ENCODE data around the gene BRD3. TPM values are rescaled to one million over a fixed set of nuclear protein-coding genes. Genes with fewer than 3 reads are reported as not detected.
"Not testable (repeated sequence)": the region's sequence is repeated elsewhere in the genome, so short reads cannot be mapped to it uniquely, and the experiment has no call there.

BRD3 gene
- total RNA-seq (16.8 TPM), polyA plus RNA-seq (ENCODE audit: insufficient read depth in 1 of 8, insufficient read length in 8 of 8, low replicate concordance in 1 of 8) (10 to 100 TPM; 46.7 to 77.9 (median 63.3) TPM)
- long read RNA-seq, donor 1, full-length matches to known transcripts: 4 of 4 reads
- long read RNA-seq, donor 1, partial matches to known transcripts: 0 of 4 reads
- long read RNA-seq, donor 1, other reads (novel, unspliced or antisense): 0 of 4 reads
- long read RNA-seq, donor 2: 0 reads
- long read RNA-seq, donor 3, full-length matches to known transcripts: 8 of 8 reads
- long read RNA-seq, donor 3, partial matches to known transcripts: 0 of 8 reads
- long read RNA-seq, donor 3, other reads (novel, unspliced or antisense): 0 of 8 reads
- long read RNA-seq, donor 4, partial matches to known transcripts: 23 of 23 reads
- long read RNA-seq, donor 4, other reads (novel, unspliced or antisense): 0 of 23 reads
- long read RNA-seq, donor 5, full-length matches to known transcripts: 6 of 19 reads
- long read RNA-seq, donor 5, partial matches to known transcripts: 13 of 19 reads
- long read RNA-seq, donor 5, other reads (novel, unspliced or antisense): 0 of 19 reads
- long read RNA-seq, donor 6, full-length matches to known transcripts: 2 of 2 reads
- long read RNA-seq, donor 6, partial matches to known transcripts: 0 of 2 reads
- long read RNA-seq, donor 6, other reads (novel, unspliced or antisense): 0 of 2 reads
- long read RNA-seq, donor 7, full-length matches to known transcripts: 3 of 8 reads
- long read RNA-seq, donor 7, partial matches to known transcripts: 5 of 8 reads
- long read RNA-seq, donor 7, other reads (novel, unspliced or antisense): 0 of 8 reads
- long read RNA-seq, donor 8, partial matches to known transcripts: 0 of 1 reads
- long read RNA-seq, donor 8, other reads (novel, unspliced or antisense): 0 of 1 reads
- long read RNA-seq, donor 9, full-length matches to known transcripts: 2 of 7 reads
- long read RNA-seq, donor 9, partial matches to known transcripts: 5 of 7 reads
- long read RNA-seq, donor 9, other reads (novel, unspliced or antisense): 0 of 7 reads
- long read RNA-seq, donor 10, full-length matches to known transcripts: 1 of 1 reads
- long read RNA-seq, donor 10, partial matches to known transcripts: 0 of 1 reads
- long read RNA-seq, donor 10, other reads (novel, unspliced or antisense): 0 of 1 reads
- long read RNA-seq, donor 11, full-length matches to known transcripts: 1 of 1 reads
- long read RNA-seq, donor 11, partial matches to known transcripts: 0 of 1 reads
- long read RNA-seq, donor 11, other reads (novel, unspliced or antisense): 0 of 1 reads

DNA sequence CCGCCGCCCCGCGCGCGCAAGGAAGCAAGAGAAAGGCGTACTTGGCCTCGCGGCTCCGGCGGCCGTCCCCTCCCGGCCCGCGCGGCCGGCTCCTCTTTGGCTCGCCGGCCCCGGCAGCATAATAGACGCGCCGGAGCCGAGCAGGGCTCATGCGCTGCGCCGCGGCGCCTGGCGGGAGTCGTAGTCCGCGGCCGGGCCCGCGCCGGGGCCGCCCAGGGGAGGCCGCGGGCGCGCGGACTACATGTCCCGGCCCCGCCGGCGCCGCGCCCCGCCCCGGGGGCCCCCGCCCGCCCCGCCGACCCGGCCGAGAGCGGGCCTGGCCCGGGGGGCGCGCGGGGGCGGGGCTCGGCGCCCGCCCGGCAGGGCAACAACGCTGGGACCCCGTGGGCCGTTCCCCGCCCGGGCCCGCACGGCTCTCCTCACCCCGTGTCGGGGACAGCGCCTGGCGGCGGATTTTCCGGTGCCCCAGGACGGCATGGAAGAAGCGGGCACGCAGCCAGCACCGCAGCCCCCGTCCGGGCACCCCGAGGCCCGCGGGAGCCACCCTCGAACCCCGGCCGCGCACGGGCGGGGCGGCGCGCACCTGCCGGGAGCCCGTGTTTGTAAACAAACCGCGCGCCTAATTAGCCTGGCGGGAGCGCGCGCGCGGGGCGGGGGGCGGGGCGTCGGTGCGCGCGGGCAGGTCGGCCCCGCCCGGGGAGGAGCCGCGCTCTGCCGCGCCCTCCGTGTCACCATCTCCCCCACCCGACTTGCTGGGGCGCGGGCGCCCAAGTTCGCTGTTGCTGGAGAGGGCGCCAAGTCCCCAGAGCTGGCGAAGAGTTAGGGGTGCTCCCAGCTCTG, at the start of gene BRD3:
BRD3 (minus strand) TSS at position 123 of the 840 bp plus-strand sequence. CDS start 14,549 bp downstream, outside the sequence.
- under 1% methylated on average over 125 of the region's 131 CpGs for WGBS (ENCODE audit: insufficient coverage)

DNA sequence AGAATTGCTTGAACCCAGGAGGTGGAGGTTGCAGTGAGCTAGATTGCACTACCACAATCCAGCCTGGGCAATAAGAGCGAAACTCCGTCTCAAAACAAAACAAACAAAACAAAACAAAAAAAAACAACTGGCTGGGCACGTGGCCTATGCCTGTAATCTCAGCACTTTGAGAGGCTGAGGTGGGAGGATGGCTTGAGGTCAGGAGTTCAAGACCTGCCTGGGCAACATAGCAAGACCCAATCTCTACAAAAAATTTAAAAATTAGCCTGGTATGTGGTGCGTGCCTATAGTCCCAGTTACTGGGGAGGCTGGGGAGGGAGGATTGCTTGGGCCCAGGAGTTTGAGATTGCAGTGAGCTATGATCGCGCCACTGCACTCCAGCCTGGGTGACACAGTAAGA, 44.7 kb upstream of the BRD3 start:
- DNase-seq: no peak
- Histone ChIP-seq H3K4me1 (ENCODE audit: control insufficient read depth, insufficient read depth, low read length) (no peaks in the 10 kb centered on the region), H3K36me3 (ENCODE audit: control insufficient read depth, insufficient read depth, low read length) (no peaks in the 10 kb centered on the region), H3K9me3 (replicated peaks; ENCODE audit: control insufficient read depth, low read depth, low read length) (no peaks in the 10 kb centered on the region), H3K4me3 (ENCODE audit: low read length) (no peak overlapping the region), H3K27me3 (ENCODE audit: control insufficient read depth, insufficient read depth, low read length) (no peaks in the 10 kb centered on the region), H3K27ac (ENCODE audit: low read length) (no peak overlapping the region)
- WGBS (ENCODE audit: insufficient coverage): no CpG with 5 or more reads among the region's 6 CpGs

More for the DNA sequence above, at the start of gene BRD3:
- Histone ChIP-seq H3K9me3 (replicated peaks; ENCODE audit: control insufficient read depth, low read depth, low read length) (no peaks in the 10 kb centered on the region), H3K4me1 (ENCODE audit: control insufficient read depth, insufficient read depth, low read length) (peaks cover 39% of the 10 kb centered on the region), H3K27me3 (ENCODE audit: control insufficient read depth, insufficient read depth, low read length) (peaks cover 21% of the 10 kb centered on the region), H3K4me3 (ENCODE audit: low read length) (peak within 1 kb of the TSS; percentile 84), H3K27ac (ENCODE audit: low read length) (peak within 1 kb of the TSS; percentile 90), H3K36me3 (ENCODE audit: control insufficient read depth, insufficient read depth, low read length) (peaks cover 5% of the 10 kb centered on the region)
- DNase-seq: peak; percentile 98

DNA sequence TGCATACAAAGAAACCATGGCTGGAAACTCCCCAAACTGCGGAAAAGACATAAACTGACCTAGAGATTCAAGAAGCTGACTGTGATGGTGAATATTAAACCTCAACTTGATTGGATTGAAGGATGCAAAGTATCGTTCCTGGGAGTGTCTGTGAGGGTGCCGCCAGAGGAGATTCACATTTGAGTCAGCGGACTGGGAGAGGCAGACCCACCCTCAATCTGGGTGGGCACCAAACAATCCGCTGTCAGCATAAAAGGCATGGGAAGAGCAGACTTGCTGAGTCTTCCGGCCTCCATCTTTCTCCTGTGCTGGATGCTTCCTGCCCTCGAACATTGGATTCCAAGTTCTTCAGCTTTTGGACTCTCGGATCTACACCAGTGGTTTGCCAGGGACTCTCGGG, 43.2 kb upstream of the BRD3 start:
- 83% methylated on average over 9 of the region's 9 CpGs for WGBS (ENCODE audit: insufficient coverage)
- no peak for DNase-seq
- H3K9me3 ChIP-seq (replicated peaks; ENCODE audit: control insufficient read depth, low read depth, low read length): no peaks in the 10 kb centered on the region
- H3K27me3 ChIP-seq (ENCODE audit: control insufficient read depth, insufficient read depth, low read length): no peaks in the 10 kb centered on the region
- no peaks in the 10 kb centered on the region for H3K4me1 ChIP-seq (ENCODE audit: control insufficient read depth, insufficient read depth, low read length)
- H3K4me3 ChIP-seq (ENCODE audit: low read length): no peak overlapping the region
- no peaks in the 10 kb centered on the region for H3K36me3 ChIP-seq (ENCODE audit: control insufficient read depth, insufficient read depth, low read length)
- no peak overlapping the region for H3K27ac ChIP-seq (ENCODE audit: low read length)

DNA sequence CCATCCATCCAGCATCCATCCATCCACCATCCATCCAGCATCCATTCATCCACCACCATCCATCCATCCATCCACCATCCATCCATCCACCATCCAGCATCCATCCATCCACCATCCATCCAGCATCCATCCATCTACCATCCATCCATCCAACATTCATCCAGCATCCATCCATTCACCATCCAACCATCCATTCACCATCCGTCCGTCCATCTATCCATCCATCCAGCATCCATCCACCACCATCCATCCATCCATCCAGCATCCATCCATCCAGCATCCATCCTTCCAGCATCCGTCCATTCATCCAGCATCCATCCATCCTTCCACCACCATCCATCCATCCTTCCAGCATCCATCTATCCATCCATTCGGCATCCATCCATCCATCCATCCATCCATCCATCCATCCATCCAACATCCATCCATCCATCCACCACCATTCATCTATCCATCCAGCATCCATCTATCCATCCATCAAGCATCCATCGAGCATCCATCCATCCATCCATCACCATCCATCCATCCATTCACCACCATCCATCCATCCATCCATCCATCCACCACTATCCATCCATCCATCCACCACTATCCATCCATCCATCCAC, 35.7 kb upstream of the BRD3 start:
- no peak overlapping the region for H3K27ac ChIP-seq (ENCODE audit: low read length)
- DNase-seq: no peak
- no peaks in the 10 kb centered on the region for H3K4me1 ChIP-seq (ENCODE audit: control insufficient read depth, insufficient read depth, low read length)
- no peaks in the 10 kb centered on the region for H3K9me3 ChIP-seq (replicated peaks; ENCODE audit: control insufficient read depth, low read depth, low read length)
- H3K4me3 ChIP-seq (ENCODE audit: low read length): no peak overlapping the region
- H3K27me3 ChIP-seq (ENCODE audit: control insufficient read depth, insufficient read depth, low read length): peaks cover 6% of the 10 kb centered on the region
- no peaks in the 10 kb centered on the region for H3K36me3 ChIP-seq (ENCODE audit: control insufficient read depth, insufficient read depth, low read length)
- 75% methylated on average over 5 of the region's 5 CpGs for WGBS (ENCODE audit: insufficient coverage)

DNA sequence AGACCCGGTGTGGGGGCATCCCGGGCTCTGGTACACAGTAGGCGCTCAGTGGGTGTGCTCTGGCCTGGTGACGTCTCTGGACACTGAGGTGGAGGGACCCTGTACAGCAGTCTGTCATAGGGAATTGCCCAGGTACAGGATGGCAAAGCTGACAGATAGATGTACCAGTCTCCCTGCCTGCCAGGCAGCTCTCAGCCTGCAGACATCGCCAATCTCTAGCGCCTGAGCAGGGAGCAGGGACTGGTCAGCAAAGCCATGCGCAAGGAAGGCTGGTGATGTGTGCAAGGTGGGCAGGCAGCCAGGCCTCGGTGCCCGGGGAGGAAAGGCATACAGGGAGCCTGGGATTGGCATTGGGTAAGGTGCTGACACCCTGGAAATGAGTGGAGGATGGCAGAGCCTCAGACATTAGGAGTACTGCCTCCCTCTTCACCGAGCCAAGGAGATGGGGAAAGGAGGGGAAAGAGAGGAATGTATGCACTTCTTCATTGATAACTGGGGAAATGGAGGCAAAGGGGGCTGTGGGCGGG, 33.9 kb upstream of the BRD3 start:
- Histone ChIP-seq H3K36me3 (ENCODE audit: control insufficient read depth, insufficient read depth, low read length) (no peaks in the 10 kb centered on the region), H3K4me1 (ENCODE audit: control insufficient read depth, insufficient read depth, low read length) (no peaks in the 10 kb centered on the region), H3K27me3 (ENCODE audit: control insufficient read depth, insufficient read depth, low read length) (peaks cover 6% of the 10 kb centered on the region), H3K4me3 (ENCODE audit: low read length) (no peak overlapping the region), H3K9me3 (replicated peaks; ENCODE audit: control insufficient read depth, low read depth, low read length) (no peaks in the 10 kb centered on the region), H3K27ac (ENCODE audit: low read length) (no peak overlapping the region)
- no peak for DNase-seq
- WGBS (ENCODE audit: insufficient coverage): 79% methylated on average over 10 of the region's 11 CpGs

DNA sequence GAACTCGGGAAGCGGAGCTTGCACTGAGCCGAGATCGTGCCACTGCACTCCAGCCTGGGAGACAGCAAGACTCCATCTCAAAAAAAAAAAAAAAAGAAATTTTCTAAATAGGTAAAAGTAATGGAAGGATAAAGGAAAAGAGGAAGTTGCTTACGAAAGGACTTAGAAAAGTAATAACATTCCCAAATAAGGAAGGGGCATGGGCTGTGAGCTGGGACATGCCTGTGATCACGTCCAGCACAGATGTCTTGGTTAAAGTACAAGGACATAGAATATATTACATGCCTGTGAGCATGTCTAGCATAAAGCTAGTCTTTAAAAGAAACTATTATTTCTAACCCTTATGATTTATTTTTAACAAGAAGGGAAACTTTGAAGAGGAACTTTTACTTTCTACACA, 33.3 kb upstream of the BRD3 start:
- H3K4me3 ChIP-seq (ENCODE audit: low read length); H3K27me3 ChIP-seq (ENCODE audit: control insufficient read depth, insufficient read depth, low read length); H3K27ac ChIP-seq (ENCODE audit: low read length); H3K9me3 ChIP-seq (replicated peaks; ENCODE audit: control insufficient read depth, low read depth, low read length); H3K4me1 ChIP-seq (ENCODE audit: control insufficient read depth, insufficient read depth, low read length); H3K36me3 ChIP-seq (ENCODE audit: control insufficient read depth, insufficient read depth, low read length): not testable (repeated sequence)
- DNase-seq: peak; percentile 44
- no CpG with 5 or more reads among the region's 6 CpGs for WGBS (ENCODE audit: insufficient coverage)

DNA sequence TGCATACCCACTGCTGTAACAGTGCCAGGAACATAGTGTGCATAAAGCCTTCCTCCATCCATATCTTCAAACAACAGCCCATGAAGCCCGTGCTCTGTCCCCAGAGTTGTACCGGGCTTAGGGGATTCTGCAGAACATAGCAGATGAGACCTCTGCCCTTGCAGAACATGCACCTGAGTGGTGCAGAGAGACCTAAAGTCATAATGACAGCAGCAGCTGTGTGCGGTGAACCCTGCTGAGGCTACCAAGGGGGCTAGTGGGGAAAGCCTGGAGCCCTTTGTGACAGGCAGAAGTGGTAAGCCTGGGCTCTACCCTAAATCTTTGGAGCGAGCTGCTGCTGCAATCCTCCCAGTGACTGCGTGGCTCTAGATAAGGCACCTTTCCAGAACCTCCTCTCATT, 32.2 kb upstream of the BRD3 start:
- Histone ChIP-seq H3K27ac (ENCODE audit: low read length) (no peak overlapping the region), H3K36me3 (ENCODE audit: control insufficient read depth, insufficient read depth, low read length) (no peaks in the 10 kb centered on the region), H3K4me3 (ENCODE audit: low read length) (no peak overlapping the region), H3K9me3 (replicated peaks; ENCODE audit: control insufficient read depth, low read depth, low read length) (no peaks in the 10 kb centered on the region), H3K27me3 (ENCODE audit: control insufficient read depth, insufficient read depth, low read length) (peaks cover 6% of the 10 kb centered on the region), H3K4me1 (ENCODE audit: control insufficient read depth, insufficient read depth, low read length) (no peaks in the 10 kb centered on the region)
- DNase-seq: no peak
- WGBS (ENCODE audit: insufficient coverage): 60% methylated on average over 4 of the region's 5 CpGs

DNA sequence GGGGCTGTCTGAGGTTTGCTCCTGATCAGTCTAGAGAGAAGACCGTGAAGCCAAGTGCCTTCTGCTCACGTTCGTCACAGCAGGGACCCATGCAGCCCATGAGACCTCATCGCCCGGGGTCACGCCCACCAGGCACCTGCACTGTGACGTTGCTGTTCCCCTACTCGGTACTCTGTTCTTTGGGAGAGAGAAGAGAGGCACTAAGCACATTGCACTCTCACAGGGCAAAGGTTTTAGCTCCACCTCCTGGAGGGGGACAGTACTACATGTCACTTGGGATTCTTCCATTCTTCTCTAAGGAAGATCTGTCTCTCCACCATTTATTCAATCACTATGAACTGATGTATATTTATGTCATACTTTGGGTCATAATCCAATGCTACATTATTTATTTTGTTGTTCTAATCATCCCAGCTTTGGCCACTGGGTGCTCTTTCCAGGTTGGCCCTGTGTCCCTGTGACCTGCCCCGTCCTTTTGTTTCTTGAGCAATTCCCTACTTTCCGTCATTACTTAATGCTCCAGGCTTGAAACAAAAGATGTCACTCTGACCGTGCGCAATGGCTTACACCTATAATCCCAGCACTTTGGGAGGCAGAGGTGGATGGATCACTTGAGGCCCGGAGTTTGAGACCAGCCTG, 31.4 kb upstream of the BRD3 start:
- Histone ChIP-seq H3K4me3 (ENCODE audit: low read length) (no peak overlapping the region), H3K9me3 (replicated peaks; ENCODE audit: control insufficient read depth, low read depth, low read length) (no peaks in the 10 kb centered on the region), H3K27ac (ENCODE audit: low read length) (no peak overlapping the region), H3K4me1 (ENCODE audit: control insufficient read depth, insufficient read depth, low read length) (no peaks in the 10 kb centered on the region), H3K27me3 (ENCODE audit: control insufficient read depth, insufficient read depth, low read length) (peaks cover 6% of the 10 kb centered on the region), H3K36me3 (ENCODE audit: control insufficient read depth, insufficient read depth, low read length) (no peaks in the 10 kb centered on the region)
- no peak for DNase-seq
- 36% methylated on average over 10 of the region's 13 CpGs for WGBS (ENCODE audit: insufficient coverage)
